Measurements from ENCODE around the gene AOPEP.

AOPEP gene

GRCh38 chr9:94772639-94773303, 46.3 kb downstream of the AOPEP start:
- DNase-seq (ENCODE audit: low spot score), result no peak
- no peak for TF ChIP-seq CTCF (conservative IDR thresholded peaks at IDR 0.05; ENCODE audit: low read depth)
- H3K27ac ChIP-seq, result no peak overlapping the region
- CTCF ChIA-PET, result interaction anchor here (1.1 to 1.3 kb wide), 2 partner anchors 9 to 355 kb away, joined by 3 to 4 read pairs; no protein-coding TSS in a partner anchor
- POLR2A ChIA-PET (ENCODE audit: low non-redundant PET), result no interaction called here

GRCh38 chr9:94773655-94774054, 47.2 kb downstream of the AOPEP start:
- H3K27ac ChIP-seq, result no peak overlapping the region
- TF ChIP-seq CTCF (conservative IDR thresholded peaks at IDR 0.05; ENCODE audit: low read depth), result no peak
- DNase-seq (ENCODE audit: low spot score), result no peak
- POLR2A ChIA-PET (ENCODE audit: low non-redundant PET), result no interaction called here
- CTCF ChIA-PET, result no interaction called here

- no peak for TF ChIP-seq CTCF (conservative IDR thresholded peaks at IDR 0.05; ENCODE audit: low read depth)
- CTCF ChIA-PET, result interaction anchor here (0.7 to 1.7 kb wide), 2 partner anchors 11 to 306 kb away, joined by 3 to 4 read pairs; no protein-coding TSS in a partner anchor
- no peak overlapping the region for H3K27ac ChIP-seq
- POLR2A ChIA-PET (ENCODE audit: low non-redundant PET), result no interaction called here
- DNase-seq (ENCODE audit: low spot score), result no peak
These were observed 51.5 kb downstream of the AOPEP start for GRCh38 chr9:94778013-94778412.

- no peak for TF ChIP-seq CTCF (conservative IDR thresholded peaks at IDR 0.05; ENCODE audit: low read depth)
- peak; percentile 35 for DNase-seq (ENCODE audit: low spot score)
- no peak overlapping the region for H3K27ac ChIP-seq
- ChIA-PET POLR2A (ENCODE audit: low non-redundant PET) (no interaction called here), CTCF (no interaction called here)
These were observed 52.5 kb downstream of the AOPEP start for GRCh38 chr9:94779031-94779430.

GRCh38 chr9:94779693-94780290, 53.3 kb downstream of the AOPEP start:
- no peak for DNase-seq (ENCODE audit: low spot score)
- CTCF ChIA-PET, result interaction anchor here (1.1 kb wide), 1 partner anchor 348 kb away, joined by 4 read pairs; no protein-coding TSS in a partner anchor
- no peak overlapping the region for H3K27ac ChIP-seq
- no peak for TF ChIP-seq CTCF (conservative IDR thresholded peaks at IDR 0.05; ENCODE audit: low read depth)
- POLR2A ChIA-PET (ENCODE audit: low non-redundant PET), result no interaction called here

GRCh38 chr9:94780516-94780950, 54.0 kb downstream of the AOPEP start:
- ChIA-PET CTCF (interaction anchor here (0.7 to 1.1 kb wide), 4 partner anchors 35 to 347 kb away, joined by 3 to 5 read pairs (median 4); no protein-coding TSS in a partner anchor), POLR2A (ENCODE audit: low non-redundant PET) (no interaction called here)
- no peak for TF ChIP-seq CTCF (conservative IDR thresholded peaks at IDR 0.05; ENCODE audit: low read depth)
- no peak for DNase-seq (ENCODE audit: low spot score)
- no peak overlapping the region for H3K27ac ChIP-seq
